SK-MEL-5 (cell line): ENCODE data around the gene APBB2. TPM values are rescaled to one million over a fixed set of nuclear protein-coding genes. Genes with fewer than 3 reads are reported as not detected.
"Not testable (repeated sequence)": the region's sequence is repeated elsewhere in the genome, so short reads cannot be mapped to it uniquely, and the experiment has no call there.

Experiments used
- DNase-seq: peaks from one replicate; pipeline ENCODE4 v3.0.0-alpha.2; 2016; ENCODE audit warnings: low read depth, low spot score
- in situ Hi-C: cut with HindIII; loops from 2 replicates; pipeline ENCODE4 v1.10.0; 2016; ENCODE audit warnings: low sequenced_read_pairs, high pct_unique_total_duplicates, low pct_unique_long_range_greater_than_20kb
- total RNA-seq: library from RNA; depleted of rRNA; stranded (reverse); fragments of >200 nt; shearing (Covaris generic); gene quantifications from 2 replicates; pipeline ENCODE4 v1.2.3, GENCODE V29; 2014

Gene APBB2
- total RNA-seq, 1 experiment from 2014 or later: 10.9 TPM

DNA sequence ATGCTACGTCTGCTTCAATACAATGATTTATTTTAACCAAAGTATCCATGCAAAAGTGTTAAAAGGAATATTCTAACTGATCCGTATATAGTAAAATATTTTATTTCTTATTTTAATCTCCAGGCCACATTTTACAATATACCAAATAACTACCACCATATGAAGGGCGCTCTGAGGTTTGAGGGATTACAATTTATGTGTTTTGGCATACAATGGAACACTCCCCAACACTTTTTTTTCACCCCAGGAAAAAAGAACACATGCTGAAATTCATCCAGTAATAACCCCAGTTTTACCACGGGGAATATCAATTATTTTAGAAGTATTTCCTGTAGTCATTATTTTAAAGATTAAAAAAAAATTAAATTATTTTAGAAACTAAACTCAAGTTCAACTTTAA, 65.4 kb downstream of the APBB2 start:
- in situ Hi-C loops: no loop called here
- DNase-seq: no peak

DNA sequence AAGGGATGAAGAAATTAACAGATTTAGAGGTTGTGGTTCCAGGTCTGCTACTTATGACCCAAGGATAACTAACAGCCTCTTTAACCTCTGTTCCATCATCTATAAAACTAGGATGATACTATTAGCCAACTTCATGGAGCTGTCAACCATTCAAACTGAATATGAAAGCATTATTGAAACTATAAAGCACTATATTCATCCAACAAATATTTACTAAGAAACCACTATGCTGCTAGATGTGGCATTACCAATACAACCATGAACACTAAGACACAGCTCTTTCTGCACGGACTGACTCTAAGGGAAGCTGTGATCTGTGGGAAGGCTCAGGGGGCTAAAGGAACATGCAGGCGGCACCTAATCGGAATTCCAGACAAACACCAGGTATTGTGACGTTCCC, 66.0 kb downstream of the APBB2 start:
- DNase-seq: no peak
- in situ Hi-C loops: no loop called here

DNA sequence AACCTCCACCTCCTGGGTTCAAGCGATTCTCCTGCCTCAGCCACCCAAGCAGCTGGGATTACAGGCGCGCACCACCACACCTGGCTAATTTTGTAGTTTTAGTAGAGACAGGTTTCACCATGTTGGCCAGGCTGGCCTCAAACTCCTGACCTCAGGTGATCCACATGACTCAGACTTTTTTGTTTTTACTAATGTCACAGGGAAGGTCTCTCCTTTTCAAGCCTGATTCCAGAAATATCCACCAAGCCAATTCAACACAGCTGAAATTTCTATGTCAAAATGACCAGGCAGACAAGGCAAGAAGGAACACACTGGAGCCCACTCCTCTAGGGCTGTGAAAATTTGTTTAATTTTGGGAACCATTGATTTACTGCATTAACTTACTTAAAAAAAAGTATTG, 66.8 kb downstream of the APBB2 start:
- DNase-seq, in situ Hi-C loops: not testable (repeated sequence)

DNA sequence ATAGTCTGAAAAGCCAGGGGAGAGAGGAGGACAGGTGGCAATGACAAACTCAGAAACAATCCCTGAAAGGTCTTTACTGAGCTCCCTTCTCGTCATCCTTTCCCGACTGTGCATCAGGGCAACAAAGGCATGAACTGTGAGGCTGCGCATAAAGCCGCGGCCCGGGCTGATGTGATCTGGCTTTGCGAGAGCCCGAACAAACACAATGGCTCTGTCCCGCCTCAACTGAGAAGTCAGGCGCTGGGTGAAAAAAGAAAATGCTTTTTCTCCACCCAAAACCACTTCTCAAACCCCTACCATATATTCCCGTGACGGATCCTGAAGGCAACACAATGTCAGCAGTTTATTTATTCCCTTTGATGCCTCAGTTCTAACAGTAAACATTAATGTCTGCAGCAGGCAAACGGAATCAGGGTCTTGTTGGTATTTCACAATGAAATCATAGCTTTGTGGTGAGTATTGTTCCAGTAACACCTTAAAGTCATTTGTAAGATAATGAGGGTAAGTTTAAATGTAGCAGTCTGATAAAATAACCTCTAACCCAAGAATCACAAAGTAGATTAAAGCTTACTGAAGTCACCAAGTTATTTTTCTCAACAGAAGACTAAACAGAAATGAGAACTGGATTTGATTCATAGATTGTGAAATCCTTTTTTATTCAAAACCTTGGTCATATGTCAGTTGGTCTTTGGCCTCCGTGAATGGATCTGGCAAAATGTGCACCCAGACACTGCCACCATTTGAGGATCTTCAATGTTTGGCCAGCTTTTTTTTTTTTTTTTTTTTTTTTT, 67.4 kb downstream of the APBB2 start:
- in situ Hi-C loops: no loop called here
- DNase-seq: peak; percentile 54

DNA sequence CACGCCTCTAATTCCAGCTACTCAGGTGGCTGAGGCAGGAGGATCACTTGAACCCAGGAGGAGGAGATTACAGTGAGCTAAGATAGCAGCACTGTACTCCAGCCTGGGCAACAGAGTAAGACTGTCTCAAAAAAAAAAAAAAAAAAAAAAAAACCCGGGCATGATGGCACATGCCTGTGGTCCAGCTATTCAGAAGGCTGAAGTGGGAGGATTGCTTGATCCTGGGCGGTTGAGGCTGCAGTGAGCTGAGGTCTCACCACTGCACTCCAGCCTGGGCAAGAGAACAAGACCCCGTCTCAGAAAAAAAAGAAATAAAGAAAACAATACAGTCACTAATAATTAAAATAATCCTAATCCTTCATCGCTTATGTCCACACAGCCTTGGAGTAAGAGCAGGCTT, 68.1 kb downstream of the APBB2 start:
- in situ Hi-C loops: no loop called here
- no peak for DNase-seq

DNA sequence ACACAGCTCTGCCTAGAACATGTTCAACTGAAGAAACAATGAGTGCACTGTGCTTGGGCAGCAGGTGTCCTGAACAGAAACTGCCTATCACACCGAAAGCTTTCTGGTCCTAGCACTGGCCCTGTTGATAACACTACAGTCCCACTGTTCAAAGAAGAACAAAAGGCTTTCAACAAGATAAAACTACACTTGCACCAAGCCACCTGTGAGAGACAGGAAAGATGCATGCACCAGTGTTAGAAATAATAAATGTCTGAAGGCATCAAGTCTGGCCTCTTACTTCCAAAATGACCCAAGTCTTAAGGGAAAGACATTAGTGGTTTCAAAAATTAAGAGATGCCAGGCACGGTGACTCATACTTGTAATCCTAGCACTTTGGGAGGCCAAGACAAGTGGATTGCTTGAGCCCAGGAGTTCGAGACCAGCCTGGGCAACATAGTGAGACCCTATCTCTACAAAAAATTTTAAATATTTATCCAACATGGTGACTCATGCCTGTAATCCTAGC, 68.7 kb downstream of the APBB2 start:
- in situ Hi-C loops: no loop called here
- DNase-seq: peak; percentile 49

DNA sequence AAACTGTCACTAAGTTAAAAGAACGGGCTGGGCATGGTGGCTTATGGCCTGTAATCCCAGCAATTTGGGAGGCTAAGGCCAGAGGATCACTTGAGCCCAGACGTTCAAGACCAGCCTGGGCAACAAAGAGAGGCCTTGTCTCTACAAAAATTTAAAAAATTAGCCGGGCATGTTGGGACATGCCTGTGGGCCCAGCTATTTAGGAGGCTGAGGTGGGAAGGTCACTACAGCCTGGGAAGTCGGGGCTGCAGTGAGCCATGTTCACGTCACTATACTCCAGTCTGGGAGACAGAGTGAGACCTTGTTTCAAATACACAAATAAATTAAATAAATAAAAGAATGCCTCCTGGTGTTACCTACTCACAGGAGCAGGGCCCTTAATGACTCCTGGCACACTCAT, 69.5 kb downstream of the APBB2 start:
- DNase-seq: peak; percentile 53
- in situ Hi-C loops: no loop called here

DNA sequence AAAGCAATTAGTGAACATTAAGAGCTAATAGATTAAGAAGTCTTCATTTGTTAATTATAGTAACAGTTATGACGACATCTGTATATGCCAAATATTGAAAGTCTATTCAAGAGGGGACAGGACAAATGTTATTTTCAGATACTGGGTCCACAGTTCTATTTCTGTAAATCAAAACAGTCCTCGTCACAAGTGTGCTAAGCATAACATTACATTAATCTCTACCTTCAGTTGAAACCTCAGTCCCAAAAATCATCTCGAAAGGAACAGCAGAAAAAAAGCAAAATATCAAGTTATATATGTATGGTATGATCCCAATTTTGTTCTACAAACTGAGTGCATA, 70.3 kb downstream of the APBB2 start:
- in situ Hi-C loops: no loop called here
- no peak for DNase-seq

DNA sequence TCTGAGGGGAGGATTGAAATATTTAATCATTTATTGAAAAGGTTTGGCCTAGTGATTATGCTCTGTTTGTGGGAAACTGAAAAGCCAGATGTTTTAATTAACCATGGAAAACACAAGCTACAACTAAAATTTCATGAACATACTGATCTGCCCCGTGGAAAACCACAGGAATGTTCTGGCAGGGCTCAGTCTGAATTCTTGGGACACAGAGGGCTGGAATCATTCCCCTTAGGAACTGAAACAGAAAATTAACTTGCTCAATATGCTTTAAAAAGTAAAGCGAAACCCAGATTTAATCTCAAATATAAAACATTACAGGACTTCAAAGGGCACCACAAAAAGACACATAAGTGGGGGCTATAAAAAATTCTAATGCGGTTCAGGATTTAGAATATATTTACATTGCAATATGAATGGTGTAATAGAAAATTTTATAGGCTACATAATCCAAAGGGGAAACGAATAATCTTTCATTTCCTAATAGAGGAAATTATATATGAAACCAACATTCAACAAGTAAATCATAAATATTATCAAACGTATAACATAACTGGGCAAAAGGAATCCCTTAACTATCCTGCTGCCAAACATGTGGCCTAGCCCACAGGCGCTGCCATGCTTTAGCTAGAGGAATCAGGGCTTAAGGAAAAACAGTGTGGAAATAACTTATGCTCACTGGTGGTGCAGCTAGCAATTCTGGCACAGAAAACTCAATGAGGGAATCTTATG, 70.9 kb downstream of the APBB2 start:
- DNase-seq: peak; percentile 46
- in situ Hi-C loops: no loop called here

DNA sequence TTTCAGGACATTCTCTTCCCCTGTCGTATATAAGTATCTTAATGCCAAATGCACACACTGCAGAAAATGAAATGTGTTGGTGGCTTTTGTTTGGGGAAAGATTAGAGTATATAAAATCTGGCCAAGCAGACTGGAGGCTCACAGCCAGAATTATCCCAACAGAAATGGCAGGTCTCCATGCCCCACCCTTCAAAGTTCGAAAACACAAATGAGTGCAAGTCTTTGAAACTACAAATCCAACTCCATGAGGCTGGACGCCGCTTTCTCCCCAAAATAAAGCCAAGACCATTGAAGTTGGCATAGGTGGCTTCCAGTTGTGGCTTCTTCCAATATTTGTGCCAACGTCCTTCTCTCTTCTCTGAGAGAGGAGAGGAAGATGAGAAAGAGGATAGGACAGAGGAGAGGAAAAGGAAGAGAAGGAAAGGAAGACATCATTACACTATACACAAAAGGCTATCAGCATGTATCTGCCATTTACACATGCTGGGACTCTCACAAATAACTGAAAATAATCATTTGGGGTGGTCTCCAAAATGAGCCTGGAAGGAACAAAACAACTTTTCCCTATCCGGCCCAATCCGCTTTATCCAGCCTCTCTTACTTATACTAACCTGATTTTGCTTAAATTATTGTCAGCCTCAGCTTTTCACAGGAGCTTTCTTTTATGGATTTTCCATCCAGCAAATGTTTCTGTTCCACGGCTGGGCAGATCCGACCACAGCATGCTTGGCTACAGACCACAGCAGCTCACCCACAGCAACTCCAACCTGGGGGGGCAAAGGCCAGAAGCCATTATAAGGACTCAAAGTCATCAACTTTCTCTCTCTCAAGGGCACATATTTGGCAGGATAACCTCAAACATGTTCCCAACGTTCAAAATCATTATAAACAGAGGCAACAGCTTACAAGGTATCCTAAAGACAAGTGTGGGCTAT, 71.7 kb downstream of the APBB2 start:
- DNase-seq: no peak
- in situ Hi-C loops: no loop called here

DNA sequence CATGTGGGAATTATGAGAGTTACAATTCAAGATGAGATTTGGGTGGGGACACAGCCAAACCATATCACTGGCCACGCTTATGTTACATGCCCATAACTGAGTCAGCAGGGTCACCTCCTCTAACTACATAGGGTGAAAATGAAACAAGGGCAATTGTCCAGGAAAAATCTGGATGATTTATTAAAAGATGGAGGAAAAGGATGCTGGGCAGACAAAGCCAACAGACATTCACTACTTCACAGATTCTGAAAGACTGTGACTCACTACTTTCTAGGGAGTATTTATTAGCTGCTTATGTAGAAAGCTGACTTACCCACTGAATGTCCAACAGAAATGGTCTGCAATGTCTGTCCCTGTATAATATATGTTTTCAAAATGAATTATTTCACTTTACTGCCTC, 72.4 kb downstream of the APBB2 start:
- in situ Hi-C loops: no loop called here
- DNase-seq: no peak

DNA sequence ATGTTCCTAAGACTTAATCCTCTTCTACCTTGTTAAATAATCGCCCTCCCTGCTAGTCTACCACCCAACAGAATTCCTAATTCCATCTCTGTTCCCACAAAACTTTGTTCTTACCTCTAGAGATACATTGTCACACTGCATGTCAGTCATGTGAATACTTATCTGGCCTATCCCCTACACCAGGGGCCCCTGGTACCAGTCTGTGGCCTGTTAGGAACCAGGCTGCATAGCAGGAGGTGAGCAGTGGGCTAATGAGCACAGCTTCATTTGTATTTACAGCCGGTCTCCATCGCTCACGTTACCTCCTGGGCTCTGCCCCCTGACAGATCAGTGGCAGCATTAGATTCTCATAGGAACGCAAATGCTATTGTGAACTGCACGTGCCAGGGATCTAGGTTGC, 73.9 kb downstream of the APBB2 start:
- in situ Hi-C loops: no loop called here
- no peak for DNase-seq

DNA sequence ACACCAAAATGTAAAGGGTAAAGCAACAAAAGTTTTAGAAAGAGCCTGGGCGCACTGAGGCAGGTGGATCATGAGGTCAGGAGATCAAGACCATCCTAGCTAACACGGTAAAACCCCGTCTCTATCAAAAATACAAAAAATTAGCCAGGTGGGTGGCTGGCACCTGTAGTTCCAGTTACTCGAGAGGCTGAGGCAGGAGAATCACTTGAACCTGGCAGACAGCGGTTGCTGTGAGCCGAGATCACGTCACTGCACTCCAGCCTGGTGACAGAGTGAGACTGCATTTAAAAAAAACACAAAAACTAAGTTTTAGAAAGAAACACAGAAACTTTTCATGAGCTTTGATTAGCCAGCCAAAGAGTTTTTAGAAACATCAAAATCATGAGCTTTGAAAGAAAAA, 76.5 kb downstream of the APBB2 start:
- no peak for DNase-seq
- in situ Hi-C loops: no loop called here

DNA sequence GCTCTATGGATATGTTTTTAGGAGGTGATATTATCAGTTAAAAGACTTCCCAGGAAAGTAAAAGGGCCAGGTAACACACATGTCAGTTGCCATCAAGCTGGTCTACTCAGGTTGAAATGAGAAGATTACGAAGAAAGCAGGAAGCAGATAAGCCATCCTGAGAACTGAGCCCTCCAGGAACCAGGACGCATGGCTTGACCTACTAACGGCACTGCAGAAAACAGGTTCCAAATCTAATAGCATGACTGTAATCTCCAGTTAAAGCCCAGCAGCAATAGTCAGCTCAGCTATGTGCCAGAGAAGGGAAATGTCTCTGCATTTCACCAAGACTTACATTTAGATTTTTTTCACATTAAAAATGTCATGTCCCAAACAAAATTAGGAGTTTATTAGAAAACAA, 77.9 kb downstream of the APBB2 start:
- in situ Hi-C loops: no loop called here
- no peak for DNase-seq

DNA sequence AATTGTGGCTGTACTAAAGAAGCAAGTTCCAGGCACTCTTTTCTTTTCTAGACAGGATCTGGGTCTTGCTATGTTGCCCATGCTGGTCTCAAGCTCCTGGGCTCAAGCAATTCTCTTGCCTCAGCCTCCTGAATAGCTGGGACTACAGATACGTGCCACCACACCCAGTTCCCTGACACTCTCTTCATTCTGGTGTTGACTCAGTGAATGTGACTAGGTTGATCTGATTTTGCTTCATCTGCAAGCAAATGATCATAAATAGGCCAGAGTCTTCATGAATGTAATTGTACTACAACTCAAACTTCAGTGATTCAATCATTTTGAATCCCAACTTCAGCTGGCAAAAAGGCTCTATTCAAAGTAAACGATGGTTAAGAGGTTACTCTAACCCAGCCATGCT, 78.5 kb downstream of the APBB2 start:
- in situ Hi-C loops: no loop called here
- no peak for DNase-seq

DNA sequence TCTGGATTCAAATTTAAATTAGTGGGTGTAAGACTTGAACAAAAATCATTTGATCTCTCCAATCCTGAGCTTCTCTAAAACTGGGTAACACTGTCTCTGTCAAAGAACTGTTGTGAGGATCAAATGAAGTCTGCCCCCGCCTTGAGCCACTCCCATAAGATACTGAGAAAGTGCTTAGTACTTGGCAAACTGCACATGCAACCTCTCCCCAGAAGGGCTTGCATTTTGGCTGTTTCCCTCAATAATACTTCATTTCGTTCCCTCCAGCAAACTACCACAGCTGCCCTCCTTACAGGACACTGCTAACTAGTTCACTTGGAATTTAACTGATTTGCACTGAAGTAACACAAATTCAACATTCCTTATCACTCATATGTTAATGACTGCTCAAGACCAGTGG, 79.8 kb downstream of the APBB2 start:
- DNase-seq: no peak
- in situ Hi-C loops: no loop called here

DNA sequence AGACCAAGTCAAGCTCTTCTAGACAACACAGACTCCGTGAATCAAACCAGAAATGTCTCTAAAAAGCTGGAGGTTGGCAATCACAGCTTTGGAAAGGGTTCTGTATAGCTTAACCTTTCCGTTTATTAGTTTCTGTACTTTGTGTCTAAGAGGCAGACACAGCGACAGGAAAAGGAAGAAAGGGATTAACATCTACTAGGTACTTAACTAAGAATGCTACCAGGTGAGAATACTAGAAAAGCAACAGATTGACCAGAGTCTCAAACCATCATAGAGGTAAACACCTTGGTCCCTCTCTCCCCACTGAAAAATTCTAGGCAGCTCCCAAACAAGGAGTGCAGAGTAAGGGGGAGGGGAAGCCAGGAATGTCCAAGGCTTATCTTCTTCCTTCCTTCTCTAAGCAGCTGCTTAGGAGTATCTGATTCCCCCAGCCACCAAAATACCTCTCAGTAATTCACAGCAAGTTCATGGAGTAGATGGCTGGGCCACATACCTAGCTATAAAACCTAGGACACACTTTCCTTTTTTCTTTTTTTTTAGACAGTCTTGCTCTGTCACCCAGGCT, 80.8 kb downstream of the APBB2 start:
- no peak for DNase-seq
- in situ Hi-C loops: no loop called here
